ENCODE measurements around the gene TMEM74B. TPM values are rescaled to one million over a fixed set of nuclear protein-coding genes. Genes with fewer than 3 reads are reported as not detected.

The TMEM74B gene
- total RNA-seq, 1 donor from 2014 or later = 0.25 TPM

DNA sequence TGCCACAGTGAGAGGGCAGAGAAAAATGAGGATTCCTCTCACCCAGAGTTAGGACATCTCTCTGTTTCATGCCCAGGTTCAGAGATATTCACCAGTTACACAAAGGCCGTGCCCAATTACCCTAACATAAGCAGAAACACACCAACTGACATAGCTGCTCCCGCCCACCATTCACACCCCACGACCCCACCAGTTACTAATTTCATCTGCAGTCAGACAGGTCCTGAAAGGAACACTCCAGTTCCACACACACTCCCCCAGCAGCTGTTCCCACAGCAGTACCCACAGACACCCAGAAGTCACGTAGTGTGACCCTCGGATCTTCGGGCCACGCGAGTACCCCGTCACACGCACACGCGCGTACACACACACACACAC is 532 bp downstream of the TMEM74B start:
- intact Hi-C loops (cut with micrococcal nuclease) = loop anchor here (10.0 kb wide), 2 partner anchors 209 to 369 kb away; no protein-coding TSS in a partner anchor

- intact Hi-C loops (cut with micrococcal nuclease) = loop anchor here (10.0 kb wide), 2 partner anchors 208 to 368 kb away; no protein-coding TSS in a partner anchor
These were observed 1.6 kb downstream of the TMEM74B start for GRCh38 chr20:1183153-1183552.

- intact Hi-C loops (cut with micrococcal nuclease) = loop anchor here (10.0 kb wide), 2 partner anchors 207 to 367 kb away; no protein-coding TSS in a partner anchor
These were observed 2.7 kb downstream of the TMEM74B start for GRCh38 chr20:1182106-1182505.

DNA sequence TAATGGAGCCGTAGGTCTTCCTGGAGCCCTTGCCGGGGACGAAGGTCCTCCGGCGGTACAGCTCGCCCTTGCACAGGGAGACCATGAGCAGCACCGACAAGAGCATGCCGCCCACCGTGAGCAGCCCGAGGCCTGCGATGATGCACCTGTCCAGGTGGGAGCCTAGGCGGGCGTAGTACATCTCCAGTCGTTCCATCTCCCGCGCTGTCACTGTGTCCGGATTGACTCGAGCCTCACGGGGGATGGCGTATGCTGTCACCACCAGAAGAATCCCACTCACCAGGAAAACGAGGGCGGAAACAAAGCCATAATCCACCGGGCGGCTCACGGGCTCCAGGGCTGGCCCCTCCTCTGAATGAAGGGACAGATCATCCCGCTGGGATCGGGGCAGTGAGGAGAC is 3.8 kb downstream of the TMEM74B start:
- intact Hi-C loops (cut with micrococcal nuclease) = loop anchor here (10.0 kb wide), 2 partner anchors 206 to 366 kb away; no protein-coding TSS in a partner anchor

GRCh38 chr20:1178623-1179022 is 6.2 kb downstream of the TMEM74B start:
- intact Hi-C loops (cut with micrococcal nuclease) = no loop called here

DNA sequence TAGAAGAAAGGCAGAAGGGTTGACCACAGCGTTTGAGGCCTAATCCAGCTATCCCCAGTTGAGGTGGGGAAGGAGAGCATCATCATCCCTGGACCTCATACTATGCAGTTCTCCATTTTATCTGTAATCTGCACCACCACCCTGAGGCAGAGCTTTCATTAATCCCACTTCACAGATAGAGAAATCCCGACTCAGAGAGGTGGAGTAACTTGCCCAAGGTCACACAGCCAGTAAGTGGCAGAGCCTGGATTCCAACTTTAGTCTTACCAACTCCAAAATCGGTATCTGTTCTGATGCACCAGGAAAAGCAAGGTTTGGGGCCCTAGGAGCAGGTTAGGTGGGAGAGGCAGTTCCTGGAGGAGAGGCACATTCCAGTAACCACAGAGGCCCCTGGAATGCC is 6.7 kb downstream of the TMEM74B start:
- intact Hi-C loops (cut with micrococcal nuclease) = no loop called here

GRCh38 chr20:1177680-1178079 is 7.1 kb downstream of the TMEM74B start:
- intact Hi-C loops (cut with micrococcal nuclease) = no loop called here

DNA sequence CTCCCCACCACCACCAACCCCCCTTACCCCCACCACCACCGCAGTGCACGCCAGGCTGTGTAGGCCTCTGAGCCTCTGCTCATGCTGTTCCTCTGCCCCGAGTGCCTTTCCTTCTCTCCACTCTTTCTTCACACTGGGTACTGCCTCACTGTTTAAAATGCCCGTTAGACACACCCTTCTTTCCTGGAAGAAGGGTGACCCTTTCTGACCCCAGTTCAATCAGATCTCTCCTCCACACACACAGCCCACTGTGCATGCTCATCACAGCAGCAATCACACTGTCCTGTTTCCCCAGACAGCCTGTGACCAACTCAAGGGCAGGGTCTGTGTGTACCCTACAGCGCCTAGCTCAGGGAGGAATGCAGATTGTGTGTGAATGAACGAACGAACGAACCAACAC is 10.0 kb downstream of the TMEM74B start:
- intact Hi-C loops (cut with micrococcal nuclease) = no loop called here

GRCh38 chr20:1173698-1174097 is 11.1 kb downstream of the TMEM74B start:
- intact Hi-C loops (cut with micrococcal nuclease) = no loop called here

DNA sequence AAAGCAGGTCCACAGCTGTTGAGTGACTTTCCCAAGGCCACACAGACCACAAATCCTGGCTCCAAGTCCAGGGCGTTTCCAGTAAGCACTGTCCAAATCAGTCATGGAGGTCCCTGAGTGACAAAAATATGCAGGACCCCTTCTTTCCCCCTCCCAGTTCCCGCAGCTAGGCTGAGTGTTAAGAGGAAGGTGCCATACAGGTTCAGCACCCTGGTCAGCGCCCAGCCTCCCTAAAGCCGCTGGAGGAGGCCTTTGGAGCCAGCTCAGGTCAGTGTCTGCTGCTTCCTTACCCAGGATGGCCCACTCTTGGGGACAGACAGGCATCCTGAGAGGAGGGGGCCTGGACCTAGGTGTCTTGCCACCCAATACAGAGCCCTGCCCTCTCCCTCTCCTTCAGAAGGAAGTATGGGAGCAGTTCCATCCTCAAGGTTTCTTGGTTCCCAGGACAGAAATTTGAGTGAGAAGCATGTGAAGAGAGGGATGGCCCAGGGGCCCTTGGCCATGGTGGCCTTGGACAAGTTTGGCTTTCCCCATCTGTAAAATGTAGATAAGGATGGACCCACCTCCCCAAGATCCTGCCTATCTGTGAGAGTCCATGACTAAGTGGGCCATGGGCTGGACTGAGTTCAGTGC is 13.2 kb downstream of the TMEM74B start:
- intact Hi-C loops (cut with micrococcal nuclease) = no loop called here

GRCh38 chr20:1169224-1169623 is 15.6 kb downstream of the TMEM74B start:
- intact Hi-C loops (cut with micrococcal nuclease) = no loop called here

DNA sequence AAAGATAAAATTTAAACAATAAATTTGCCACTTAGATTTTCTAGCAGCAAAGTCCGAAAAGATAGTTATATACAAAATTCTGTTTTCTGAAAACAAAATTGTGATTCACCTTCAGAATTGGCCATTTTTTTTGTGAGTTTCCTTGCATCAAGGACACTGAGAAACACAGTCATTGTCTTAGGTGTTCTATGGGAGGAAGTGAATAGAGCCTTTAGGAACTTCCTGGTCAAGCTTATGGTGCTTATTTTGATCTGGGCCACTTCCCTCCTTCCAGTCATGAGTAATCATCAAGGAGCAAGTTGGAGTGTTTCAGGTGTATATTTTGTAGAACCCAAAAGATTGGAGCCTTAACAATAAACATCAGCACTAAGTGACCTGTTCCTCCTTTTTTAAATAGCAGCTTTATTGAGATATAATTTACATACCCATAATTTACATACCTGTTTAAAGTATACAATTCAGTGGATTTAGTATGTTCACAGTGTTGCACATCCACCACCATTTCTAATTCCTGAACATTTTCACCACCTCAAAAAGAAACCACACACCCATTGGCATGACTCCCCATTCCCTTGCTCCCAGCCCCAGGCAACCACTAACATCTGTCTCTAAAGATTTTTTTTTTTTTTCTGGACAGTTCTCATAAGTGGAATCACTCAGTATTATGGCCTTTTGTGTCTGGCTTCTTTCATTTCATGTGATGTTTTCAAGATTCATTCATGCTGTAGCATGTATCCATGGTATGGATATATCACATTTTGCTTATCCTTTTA is 17.6 kb downstream of the TMEM74B start:
- intact Hi-C loops (cut with micrococcal nuclease) = no loop called here

- intact Hi-C loops (cut with micrococcal nuclease) = no loop called here
These were observed 18.8 kb downstream of the TMEM74B start for GRCh38 chr20:1165941-1166340.

- intact Hi-C loops (cut with micrococcal nuclease) = no loop called here
These were observed 19.3 kb downstream of the TMEM74B start for GRCh38 chr20:1165521-1165920.

GRCh38 chr20:1164871-1165270 is 19.9 kb downstream of the TMEM74B start:
- intact Hi-C loops (cut with micrococcal nuclease) = no loop called here

GRCh38 chr20:1163653-1164052 is 21.1 kb downstream of the TMEM74B start:
- intact Hi-C loops (cut with micrococcal nuclease) = no loop called here

GRCh38 chr20:1163105-1163504 is 21.7 kb downstream of the TMEM74B start:
- intact Hi-C loops (cut with micrococcal nuclease) = no loop called here

DNA sequence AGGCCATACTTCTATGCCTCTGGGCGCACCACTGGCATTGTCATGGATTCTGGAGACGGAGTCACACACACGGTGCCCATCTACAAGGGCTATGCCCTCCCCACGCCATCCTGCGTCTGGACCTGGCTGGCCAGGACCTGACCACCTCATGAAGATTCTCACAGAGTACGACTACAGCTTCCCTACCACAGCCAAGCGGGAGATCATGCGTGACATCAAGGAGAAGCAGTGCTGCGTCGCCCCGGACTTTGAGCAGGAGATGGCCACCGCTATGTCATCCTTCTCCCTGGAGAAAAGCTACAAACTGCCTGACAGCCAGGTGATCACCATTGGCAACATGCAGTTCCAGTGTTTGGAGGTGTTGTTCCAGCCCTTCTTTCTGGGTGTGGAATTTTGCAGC is 23.8 kb downstream of the TMEM74B start:
- intact Hi-C loops (cut with micrococcal nuclease) = no loop called here

DNA sequence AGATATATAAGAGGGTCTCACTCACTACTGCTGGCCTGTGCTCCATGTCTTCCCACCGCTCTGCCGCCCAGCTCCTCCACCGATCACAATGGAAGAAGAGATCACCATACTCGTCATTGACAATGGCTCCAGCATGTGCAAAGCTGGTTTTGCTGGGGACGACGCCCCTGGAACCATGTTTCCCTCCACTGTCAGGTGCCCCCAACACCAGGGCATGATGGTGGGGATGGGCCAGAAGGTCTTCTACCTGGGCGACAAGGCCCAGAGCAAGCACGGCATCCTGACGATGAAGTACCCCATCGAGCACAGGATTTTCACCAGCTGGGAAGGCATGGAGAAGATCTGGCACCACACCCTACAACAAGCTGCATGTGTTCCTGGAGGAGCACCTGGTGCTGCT is 24.3 kb downstream of the TMEM74B start:
- intact Hi-C loops (cut with micrococcal nuclease) = no loop called here

DNA sequence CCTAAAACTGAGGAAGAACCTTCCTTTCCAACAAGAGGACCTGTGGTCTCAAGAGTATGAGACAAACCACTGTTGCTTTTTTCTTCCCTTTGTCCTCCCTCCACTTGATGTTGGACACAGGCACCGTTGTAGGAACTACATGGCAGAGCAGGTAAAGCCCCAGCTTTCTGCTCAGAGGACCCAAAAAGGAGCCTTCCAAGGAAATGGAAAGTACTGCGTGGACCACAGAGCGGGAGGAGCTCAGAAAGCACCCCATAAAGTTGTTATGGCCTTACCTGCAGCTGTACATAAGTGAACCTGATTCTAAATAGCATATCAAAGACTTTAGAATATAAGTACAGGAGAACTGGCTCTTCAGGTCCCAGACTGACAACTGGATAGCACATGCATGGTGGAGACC is 29.4 kb downstream of the TMEM74B start:
- intact Hi-C loops (cut with micrococcal nuclease) = no loop called here

DNA sequence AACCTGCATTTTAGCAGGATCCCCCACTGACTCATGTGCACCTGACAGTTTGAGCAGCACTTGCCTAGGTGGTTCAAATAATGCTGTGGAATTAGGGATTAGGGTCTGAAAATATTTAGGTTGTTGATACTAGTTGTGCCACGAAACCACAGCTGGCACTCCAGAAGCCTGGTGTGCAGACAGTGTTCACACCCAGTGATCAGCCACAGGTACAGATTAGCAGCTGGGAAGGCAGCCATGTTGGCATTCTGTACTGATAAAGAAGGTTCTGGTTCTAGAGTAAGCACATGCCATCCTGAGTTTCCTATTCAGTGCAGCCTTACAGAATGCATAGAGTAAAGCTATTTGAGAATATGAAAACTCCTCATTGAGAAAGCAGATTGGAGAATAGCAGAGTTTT is 30.1 kb downstream of the TMEM74B start:
- intact Hi-C loops (cut with micrococcal nuclease) = no loop called here

DNA sequence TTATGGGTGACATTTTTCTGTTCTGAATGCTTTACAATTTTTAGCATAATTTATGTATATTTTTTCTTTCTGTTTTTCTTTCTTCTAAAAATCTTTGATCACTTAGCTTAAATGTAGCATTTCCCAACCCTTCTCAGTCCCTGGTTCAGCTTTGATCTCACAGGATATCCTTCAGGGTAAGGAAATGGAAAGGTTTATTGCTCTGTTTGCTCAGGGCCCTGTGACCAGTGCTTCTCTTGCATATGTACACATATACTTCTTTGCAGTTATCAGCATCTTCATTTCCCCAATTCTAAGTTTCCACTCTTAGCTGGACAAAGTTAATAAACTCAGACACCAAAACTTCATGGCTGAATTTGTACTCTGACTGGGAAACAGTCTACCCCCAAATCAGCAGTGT is 30.6 kb downstream of the TMEM74B start:
- intact Hi-C loops (cut with micrococcal nuclease) = no loop called here

GRCh38 chr20:1150968-1151367 is 33.8 kb downstream of the TMEM74B start:
- intact Hi-C loops (cut with micrococcal nuclease) = no loop called here

Measured in T-helper 1 cell treated with Interleukin-12 subunit alpha and Interleukin-12 subunit beta and Interleukin-4 antibody, amounts not matched to agents 30 ng/mL and 1 ng/mL, for 36 hours (primary cell).